Activated T-cell treated with anti-CD3 and anti-CD28 coated beads, Interleukin-2, amount 50 U/mL, for 24 hours (primary cell): ENCODE data around the gene ST6GALNAC4.

ENCODE experiments used
- DNase-seq: peaks from one replicate; pipeline ENCODE4 v3.0.0-alpha.2; 2020
- H3K27ac Mint-ChIP-seq: 2 replicates; pipeline ENCODE4 v1.8.0; 2020; ENCODE audit warnings: mild to moderate bottlenecking, mixed read lengths
- H3K27me3 Mint-ChIP-seq: 2 replicates; pipeline ENCODE4 v1.8.0; 2020; ENCODE audit warnings: mixed read lengths
- H3K36me3 Mint-ChIP-seq: 2 replicates; pipeline ENCODE4 v1.8.0; 2020; ENCODE audit warnings: low read depth, mixed read lengths
- H3K4me1 Mint-ChIP-seq: 2 replicates; pipeline ENCODE4 v1.8.0; 2020; ENCODE audit warnings: low read depth, mixed read lengths
- H3K4me3 Mint-ChIP-seq: 2 replicates; pipeline ENCODE4 v1.8.0; 2020; ENCODE audit warnings: mild to moderate bottlenecking, moderate library complexity, mixed read lengths
- H3K9me3 Mint-ChIP-seq: 2 replicates; pipeline ENCODE4 v1.8.0; 2020; ENCODE audit warnings: mixed read lengths

Gene ST6GALNAC4

DNA sequence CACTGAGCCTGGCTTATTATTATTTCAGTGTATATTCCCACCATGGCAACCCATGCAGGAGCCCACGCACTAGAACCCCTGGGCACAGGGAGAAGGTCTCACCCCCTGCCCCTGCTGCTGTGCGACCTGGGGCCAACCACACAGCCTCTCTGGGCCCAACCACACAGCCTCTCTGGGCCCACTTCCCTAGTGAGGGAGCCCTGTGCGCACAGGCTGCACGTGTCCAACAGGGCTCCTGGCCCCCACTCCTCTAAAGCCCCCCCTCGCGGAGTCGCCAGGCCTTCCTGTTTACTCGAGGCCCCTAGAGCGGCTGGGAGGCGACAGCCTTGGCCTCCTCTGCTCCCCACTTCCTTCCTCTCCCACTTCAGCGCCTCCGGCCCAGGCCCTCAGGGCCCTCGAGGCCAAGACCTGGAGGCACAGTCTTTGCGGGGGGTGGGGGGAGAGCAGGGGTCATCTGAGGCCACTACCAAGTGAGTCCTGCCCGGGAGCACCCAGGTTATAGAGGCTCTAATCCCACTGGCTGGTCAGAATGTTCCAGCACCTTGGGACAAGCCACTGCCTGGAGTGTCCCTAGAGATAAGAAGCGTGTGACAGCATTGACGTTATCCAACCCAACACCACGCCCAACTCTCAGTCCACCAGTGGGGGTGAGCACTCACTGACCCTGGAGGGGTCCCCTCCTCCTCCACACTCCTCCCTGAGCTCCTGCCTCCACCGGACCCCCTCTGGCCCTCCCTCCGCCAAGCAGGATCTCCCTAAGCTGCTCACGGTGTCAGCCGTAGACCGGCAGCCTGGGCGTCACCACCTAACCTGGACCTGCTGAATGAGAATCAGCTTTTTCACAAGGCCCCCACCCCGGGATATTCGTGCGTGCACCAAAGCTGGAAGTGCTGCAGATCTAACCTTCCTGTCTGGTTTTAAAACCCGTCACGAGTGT lies 54.5 kb downstream of the ST6GALNAC4 start:
- Mint-ChIP-seq H3K27ac (peak overlapping the region; percentile 82), H3K27me3 (no peaks in the 10 kb centered on the region)

GRCh38 chr9:127860779-127861178 lies 56.1 kb downstream of the ST6GALNAC4 start:
- Mint-ChIP-seq H3K27me3 (no peaks in the 10 kb centered on the region), H3K27ac (peak overlapping the region; percentile 46), H3K4me3 (no peak overlapping the region), H3K9me3 (no peaks in the 10 kb centered on the region), H3K4me1 (peaks cover 43% of the 10 kb centered on the region), H3K36me3 (no peaks in the 10 kb centered on the region)
- DNase-seq: no peak

More for the DNA sequence above, 54.5 kb downstream of the ST6GALNAC4 start:
- H3K9me3 Mint-ChIP-seq: no peaks in the 10 kb centered on the region
- peak; percentile 66 for DNase-seq
- peaks cover 44% of the 10 kb centered on the region for H3K4me1 Mint-ChIP-seq
- no peaks in the 10 kb centered on the region for H3K36me3 Mint-ChIP-seq
- no peak overlapping the region for H3K4me3 Mint-ChIP-seq

DNA sequence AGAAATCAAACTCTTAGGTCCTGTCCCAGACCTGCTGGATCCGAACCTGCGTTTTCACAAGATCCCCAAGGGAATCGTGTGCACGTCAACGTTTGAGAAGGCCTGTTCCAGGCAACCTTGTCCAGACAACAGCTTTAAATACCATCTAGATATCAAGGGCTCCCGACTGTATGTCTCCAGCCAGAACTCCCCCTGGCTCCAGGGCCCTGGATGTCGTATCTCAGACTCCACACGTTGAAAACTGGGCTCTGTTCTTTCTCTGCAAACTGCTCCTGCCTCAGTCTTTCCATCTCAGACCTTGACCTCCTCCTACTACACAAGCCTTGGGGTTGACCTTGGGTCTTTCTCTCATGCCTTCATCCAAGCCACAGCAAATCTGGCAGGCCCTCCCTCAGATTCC lies 56.6 kb downstream of the ST6GALNAC4 start:
- H3K4me1 Mint-ChIP-seq: peaks cover 40% of the 10 kb centered on the region
- no peak for DNase-seq
- H3K27ac Mint-ChIP-seq: no peak overlapping the region

GRCh38 chr9:127858041-127858512 lies 58.8 kb downstream of the ST6GALNAC4 start:
- Mint-ChIP-seq H3K4me1 (peaks cover 40% of the 10 kb centered on the region), H3K27ac (no peak overlapping the region), H3K9me3 (no peaks in the 10 kb centered on the region)

More for the DNA sequence above, 56.6 kb downstream of the ST6GALNAC4 start:
- Mint-ChIP-seq H3K4me3 (no peak overlapping the region), H3K9me3 (no peaks in the 10 kb centered on the region), H3K36me3 (no peaks in the 10 kb centered on the region), H3K27me3 (no peaks in the 10 kb centered on the region)

More at GRCh38 chr9:127858041-127858512, 58.8 kb downstream of the ST6GALNAC4 start:
- no peak overlapping the region for H3K4me3 Mint-ChIP-seq
- DNase-seq: no peak
- peaks cover 3% of the 10 kb centered on the region for H3K36me3 Mint-ChIP-seq
- no peaks in the 10 kb centered on the region for H3K27me3 Mint-ChIP-seq
